K562 (cell line): ENCODE data around the gene ISYNA1. TPM values are rescaled to one million over a fixed set of nuclear protein-coding genes. Genes with fewer than 3 reads are reported as not detected.

ENCODE experiments used
- BACH1 ChIP-seq: fragments of 200-800 bp; sonication (Bioruptor generic); IDR thresholded peaks from 2 replicates; pipeline ENCODE4 v1.6.1; 2016; ENCODE audit warnings: missing genetic modification characterization, missing compliant biosample characterization
- ELK3 ChIP-seq: fragments of 450-650 bp; formaldehyde crosslinking; IDR thresholded peaks from 2 replicates; pipeline ENCODE4 v1.4.0; 2020; ENCODE audit warnings: mild to moderate bottlenecking
- IFI16 ChIP-seq: fragments of 250-450 bp; sonication (Bioruptor Pico); IDR thresholded peaks from 2 replicates; pipeline ENCODE4 v2.1.2; 2022; ENCODE audit warnings: mild to moderate bottlenecking, inconsistent platforms
- IRF2 ChIP-seq: sonication (generic); formaldehyde crosslinking; IDR thresholded peaks from 2 replicates; pipeline ENCODE4 v1.8.1; 2022; ENCODE audit warnings: mild to moderate bottlenecking, missing genetic modification reagents
- JUND ChIP-seq, 2 experiments: IDR thresholded peaks; 2 replicates in 1 of 2; 3 replicates in 1 of 2; pipeline ENCODE4 v1.6.1; 2011; ENCODE audit warnings: borderline replicate concordance in 2 of 2, low read depth in 2 of 2, low read length in 2 of 2, improper control_type of control experiment in 1 of 2, missing biosample characterization in 1 of 2, missing genetic modification characterization in 1 of 2, missing genetic modification reagents in 1 of 2
- KDM5B ChIP-seq: fragments of 200-600 bp; sonication (generic); IDR thresholded peaks from 2 replicates; pipeline ENCODE4 v1.6.1; 2012; ENCODE audit warnings: low read depth, mild to moderate bottlenecking, moderate library complexity, low read length, control low read depth, inconsistent platforms; ENCODE audit not compliant: insufficient replicate concordance
- MAFK ChIP-seq: IDR thresholded peaks from 2 replicates; pipeline ENCODE4 v1.6.1; 2011; ENCODE audit warnings: low read length, improper control_type of control experiment
- MTA1 ChIP-seq: fragments of 450-650 bp; IDR thresholded peaks from 2 replicates; pipeline ENCODE4 v1.6.1; 2017; ENCODE audit warnings: borderline replicate concordance
- NUFIP1 ChIP-seq: fragments of 450-650 bp; IDR thresholded peaks from 2 replicates; pipeline ENCODE4 v1.6.1; 2018; ENCODE audit not compliant: partially characterized antibody
- ZNF124 ChIP-seq: sonication (generic); formaldehyde crosslinking; IDR thresholded peaks from 2 replicates; pipeline ENCODE4 v1.8.1; 2022; ENCODE audit warnings: missing genetic modification reagents
- ZNF282 ChIP-seq: sonication (generic); formaldehyde crosslinking; IDR thresholded peaks from 2 replicates; pipeline ENCODE4 v1.8.1; 2023; ENCODE audit warnings: missing genetic modification reagents
- ZNF518B ChIP-seq: fragments of 250-450 bp; sonication (Bioruptor Pico); IDR thresholded peaks from 2 replicates; pipeline ENCODE4 v1.5.0; 2021; ENCODE audit warnings: mild to moderate bottlenecking, moderate library complexity
- ZNF696 ChIP-seq: fragments of 250-450 bp; sonication (Bioruptor Pico); conservative IDR thresholded peaks from 2 replicates; pipeline ENCODE4 v1.4.0; 2020; ENCODE audit warnings: mild to moderate bottlenecking, moderate library complexity
- polyA plus RNA-seq, 8 experiments: library from polyadenylated mRNA; depleted of rRNA in 4 of 8; stranded (reverse) in 5 of 8; unstranded in 3 of 8; fragments of >200 nt; fragmentation: Nextera tagmentation in 2 of 8; fragmentation: Illumina TruSeq in 1 of 8; extraction: Ambion mirVana in 2 of 8; extraction: Trizol in 1 of 8; gene quantifications; 2 replicates each; pipeline versions ENCODE4 v1.2.1 to v1.2.3, GENCODE V29; 2011 to 2014; ENCODE audit warnings: inconsistent platforms in 1 of 8, missing spikeins in 1 of 8
- total RNA-seq, 7 experiments: library from RNA; depleted of rRNA in 6 of 7; stranded (reverse); fragments of >200 nt in 6 of 7; fragmentation: Illumina TruSeq in 2 of 7; extraction: Trizol in 2 of 7; gene quantifications; 2 replicates each; pipeline versions ENCODE4 v1.2.1 to v1.2.3, GENCODE V29; 2011 to 2021; ENCODE audit warnings: low replicate concordance in 1 of 7
- TF ChIP-seq, protein P1 (sequence below), 2 experiments: fragments of 450-650 bp; formaldehyde crosslinking in 1 of 2; IDR thresholded peaks; 2 replicates each; pipeline versions ENCODE4 v1.4.0 to v1.6.1; 2014 to 2020; ENCODE audit warnings: mild to moderate bottlenecking in 2 of 2, borderline replicate concordance in 1 of 2, low read depth in 1 of 2

ISYNA1 gene
- total and polyA plus RNA-seq, 9 of the 15 experiments (the other 6 are each of a cell fraction or from before 2014, with no cell fraction given) = 21.8 to 460 (median 93.2) TPM

DNA sequence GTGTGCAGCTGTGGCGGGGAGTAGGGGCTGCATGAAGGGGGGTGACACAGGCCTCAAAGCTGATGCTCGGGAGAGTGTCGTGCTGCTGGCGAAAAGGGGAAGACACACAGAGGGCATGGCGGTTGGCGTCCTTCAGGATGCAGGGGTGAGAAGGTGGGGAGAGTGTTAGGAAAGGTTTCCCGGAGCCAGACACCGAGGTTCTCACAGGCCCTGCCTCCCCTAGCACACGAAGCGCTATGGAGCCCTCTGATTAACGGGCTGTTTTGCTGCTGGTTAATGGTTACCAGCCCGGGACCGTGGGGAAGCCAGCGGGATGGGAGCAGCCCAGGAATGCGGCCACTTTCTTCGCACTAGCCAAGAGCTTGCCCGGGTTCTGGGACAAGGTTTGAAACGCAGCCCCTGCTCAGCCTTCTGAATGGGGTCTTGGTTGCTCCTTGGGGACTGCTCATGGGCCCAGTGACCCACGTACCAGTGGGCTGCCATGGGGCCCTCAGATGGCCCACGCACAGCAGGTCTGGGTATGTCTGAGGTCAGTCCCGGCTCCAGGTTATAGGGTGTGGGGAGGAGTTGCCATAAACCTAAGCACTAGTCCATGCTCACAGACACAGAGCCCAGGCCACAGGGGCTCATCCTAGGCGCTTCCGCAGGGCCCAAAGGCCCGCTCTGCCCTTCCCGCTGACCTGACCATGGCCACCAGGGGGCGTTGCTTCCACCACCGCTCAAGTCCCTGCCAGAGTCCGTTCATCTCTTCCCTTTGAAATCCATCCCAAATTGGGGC lies 31.3 kb upstream of the ISYNA1 start (continued):
- TF ChIP-seq ZNF518B (CRISPR knock-in tag) (no peak), MTA1 (no peak), BACH1 (tag) (no peak), ELK3 (CRISPR knock-in tag) (no peak), ZNF282 (CRISPR knock-in tag) (no peak), KDM5B (no peak), ZNF124 (CRISPR knock-in tag) (no peak), IRF2 (CRISPR knock-in tag) (no peak), MAFK (no peak), JUND (IDR thresholded peaks at IDR 0.05; ENCODE audit: borderline replicate concordance, low read depth, low read length) (no peak), JUND (tag; IDR thresholded peaks at IDR 0.05; ENCODE audit: borderline replicate concordance, low read depth, low read length) (no peak), IFI16 (CRISPR knock-in tag) (no peak), ZNF696 (CRISPR knock-in tag) (no peak), NUFIP1 (no peak)
- TF ChIP-seq, protein P1, sequence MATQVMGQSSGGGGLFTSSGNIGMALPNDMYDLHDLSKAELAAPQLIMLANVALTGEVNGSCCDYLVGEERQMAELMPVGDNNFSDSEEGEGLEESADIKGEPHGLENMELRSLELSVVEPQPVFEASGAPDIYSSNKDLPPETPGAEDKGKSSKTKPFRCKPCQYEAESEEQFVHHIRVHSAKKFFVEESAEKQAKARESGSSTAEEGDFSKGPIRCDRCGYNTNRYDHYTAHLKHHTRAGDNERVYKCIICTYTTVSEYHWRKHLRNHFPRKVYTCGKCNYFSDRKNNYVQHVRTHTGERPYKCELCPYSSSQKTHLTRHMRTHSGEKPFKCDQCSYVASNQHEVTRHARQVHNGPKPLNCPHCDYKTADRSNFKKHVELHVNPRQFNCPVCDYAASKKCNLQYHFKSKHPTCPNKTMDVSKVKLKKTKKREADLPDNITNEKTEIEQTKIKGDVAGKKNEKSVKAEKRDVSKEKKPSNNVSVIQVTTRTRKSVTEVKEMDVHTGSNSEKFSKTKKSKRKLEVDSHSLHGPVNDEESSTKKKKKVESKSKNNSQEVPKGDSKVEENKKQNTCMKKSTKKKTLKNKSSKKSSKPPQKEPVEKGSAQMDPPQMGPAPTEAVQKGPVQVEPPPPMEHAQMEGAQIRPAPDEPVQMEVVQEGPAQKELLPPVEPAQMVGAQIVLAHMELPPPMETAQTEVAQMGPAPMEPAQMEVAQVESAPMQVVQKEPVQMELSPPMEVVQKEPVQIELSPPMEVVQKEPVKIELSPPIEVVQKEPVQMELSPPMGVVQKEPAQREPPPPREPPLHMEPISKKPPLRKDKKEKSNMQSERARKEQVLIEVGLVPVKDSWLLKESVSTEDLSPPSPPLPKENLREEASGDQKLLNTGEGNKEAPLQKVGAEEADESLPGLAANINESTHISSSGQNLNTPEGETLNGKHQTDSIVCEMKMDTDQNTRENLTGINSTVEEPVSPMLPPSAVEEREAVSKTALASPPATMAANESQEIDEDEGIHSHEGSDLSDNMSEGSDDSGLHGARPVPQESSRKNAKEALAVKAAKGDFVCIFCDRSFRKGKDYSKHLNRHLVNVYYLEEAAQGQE (IDR thresholded peaks at IDR 0.05; ENCODE audit: borderline replicate concordance) = peak; percentile 34; the same call in 1 of the 2 replicates
- TF ChIP-seq, protein P1 (CRISPR knock-in tag; IDR thresholded peaks at IDR 0.05; ENCODE audit: low read depth) = no peak
